ENCODE data around the gene SP9.

SP9 gene

GRCh38 chr2:174334781-174335251 lies at the start of gene SP9:
SP9 (plus strand) TSS chr2:174334954; CDS start chr2:174335093, 139 bp downstream.
- DNase-seq: peak; percentile 39

GRCh38 chr2:174286172-174286571 lies 48.6 kb upstream of the SP9 start:
- DNase-seq: no peak

- no peak for DNase-seq
Observed at GRCh38 chr2:174292908-174293307, 41.8 kb upstream of the SP9 start.

- DNase-seq: no peak
Observed at GRCh38 chr2:174300114-174300513, 34.6 kb upstream of the SP9 start.

- no peak for DNase-seq
Observed at GRCh38 chr2:174312581-174313234, 22.0 kb upstream of the SP9 start.

- DNase-seq: no peak
Observed at GRCh38 chr2:174322149-174322548, 12.6 kb upstream of the SP9 start.

- DNase-seq: no peak
Observed at GRCh38 chr2:174322746-174323145, 12.0 kb upstream of the SP9 start.

GRCh38 chr2:174324530-174324929 lies 10.2 kb upstream of the SP9 start:
- no peak for DNase-seq

- no peak for DNase-seq
Observed at GRCh38 chr2:174325373-174326160, 9.2 kb upstream of the SP9 start.

GRCh38 chr2:174326161-174327020 lies 8.4 kb upstream of the SP9 start:
- no peak for DNase-seq

- no peak for DNase-seq
Observed at GRCh38 chr2:174327021-174327840, 7.5 kb upstream of the SP9 start.

GRCh38 chr2:174327841-174328113 lies 7.0 kb upstream of the SP9 start:
- no peak for DNase-seq

- no peak for DNase-seq
Observed at GRCh38 chr2:174328114-174328960, 6.4 kb upstream of the SP9 start.

GRCh38 chr2:174328961-174329715 lies 5.6 kb upstream of the SP9 start:
- no peak for DNase-seq

GRCh38 chr2:174330945-174331594 lies 3.7 kb upstream of the SP9 start:
- no peak for DNase-seq

GRCh38 chr2:174331595-174332216 lies 3.0 kb upstream of the SP9 start:
- DNase-seq: no peak

GRCh38 chr2:174332217-174332963 lies 2.4 kb upstream of the SP9 start:
- no peak for DNase-seq

GRCh38 chr2:174333017-174333371 lies 1.8 kb upstream of the SP9 start:
- DNase-seq: no peak

All from hematopoietic multipotent progenitor cell treated with erythropoietin and hydrocortisone succinate and interleukin-3 and kit ligand, for 8 days (in vitro differentiated cells).